Measurements from ENCODE around the gene ARMCX2. TPM values are rescaled to one million over a fixed set of nuclear protein-coding genes. Genes with fewer than 3 reads are reported as not detected.

The ARMCX2 gene
- total and polyA plus RNA-seq, 2 donors (not counting 1 experiment from before 2014, with no cell fraction given) = 8.7 to 24.0 TPM

DNA sequence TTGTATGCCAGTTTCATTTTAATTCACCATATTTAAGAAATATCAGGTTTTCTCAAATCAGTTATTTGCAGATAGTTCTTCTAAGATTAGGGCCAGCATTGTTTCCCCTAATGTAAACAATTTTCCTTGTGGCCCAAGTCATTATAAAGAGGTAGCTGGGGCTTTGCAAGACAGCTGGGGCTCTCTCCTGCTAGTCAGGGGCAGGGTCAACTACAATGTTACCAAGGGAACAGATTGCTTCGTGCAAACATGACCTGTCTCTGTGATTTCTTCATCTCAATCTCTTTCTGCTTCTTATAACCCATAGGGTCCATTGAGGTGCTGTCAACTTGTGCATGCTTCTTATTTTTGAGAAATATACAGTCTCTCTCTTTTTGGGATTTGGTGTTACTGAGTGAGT lies 53.9 kb downstream of the ARMCX2 start:
- TF ChIP-seq, protein P1, sequence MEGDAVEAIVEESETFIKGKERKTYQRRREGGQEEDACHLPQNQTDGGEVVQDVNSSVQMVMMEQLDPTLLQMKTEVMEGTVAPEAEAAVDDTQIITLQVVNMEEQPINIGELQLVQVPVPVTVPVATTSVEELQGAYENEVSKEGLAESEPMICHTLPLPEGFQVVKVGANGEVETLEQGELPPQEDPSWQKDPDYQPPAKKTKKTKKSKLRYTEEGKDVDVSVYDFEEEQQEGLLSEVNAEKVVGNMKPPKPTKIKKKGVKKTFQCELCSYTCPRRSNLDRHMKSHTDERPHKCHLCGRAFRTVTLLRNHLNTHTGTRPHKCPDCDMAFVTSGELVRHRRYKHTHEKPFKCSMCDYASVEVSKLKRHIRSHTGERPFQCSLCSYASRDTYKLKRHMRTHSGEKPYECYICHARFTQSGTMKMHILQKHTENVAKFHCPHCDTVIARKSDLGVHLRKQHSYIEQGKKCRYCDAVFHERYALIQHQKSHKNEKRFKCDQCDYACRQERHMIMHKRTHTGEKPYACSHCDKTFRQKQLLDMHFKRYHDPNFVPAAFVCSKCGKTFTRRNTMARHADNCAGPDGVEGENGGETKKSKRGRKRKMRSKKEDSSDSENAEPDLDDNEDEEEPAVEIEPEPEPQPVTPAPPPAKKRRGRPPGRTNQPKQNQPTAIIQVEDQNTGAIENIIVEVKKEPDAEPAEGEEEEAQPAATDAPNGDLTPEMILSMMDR (IDR thresholded peaks at IDR 0.05) = no peak
- no peak for TF ChIP-seq EZH2 (IDR thresholded peaks at IDR 0.05; ENCODE audit: borderline replicate concordance, insufficient read depth, low read depth, low read length, poor library complexity, severe bottlenecking)
- H3K79me2 ChIP-seq (ENCODE audit: control insufficient read depth, insufficient read depth, low read length) = no peaks in the 10 kb centered on the region
- Mint-ChIP-seq H3K27ac (no peak overlapping the region), H3K9me3 (ENCODE audit: insufficient read depth) (no peaks in the 10 kb centered on the region), H3K27me3 (no peaks in the 10 kb centered on the region), H3K4me3 (no peak overlapping the region), H3K4me1 (no peaks in the 10 kb centered on the region)
- no peak overlapping the region for H3K4me2 ChIP-seq (replicated peaks; ENCODE audit: low read depth, low read length, poor library complexity, severe bottlenecking)
- no CpG with 5 or more reads among the region's 1 CpG for WGBS (ENCODE audit: insufficient coverage)
- H3K9ac ChIP-seq (ENCODE audit: low read length) = no peak overlapping the region
- DNase-seq (no peak), ATAC-seq (ENCODE audit: low read depth) (no peak)
- no peaks in the 10 kb centered on the region for H3K9me3 ChIP-seq (ENCODE audit: control extremely low read depth in 1 of 3, control insufficient read depth in 2 of 3, insufficient read depth in 1 of 3, low read length in 2 of 3)
- H3K4me1 ChIP-seq (ENCODE audit: control insufficient read depth in 2 of 2, insufficient read depth in 2 of 2, low read length in 2 of 2) = no peaks in the 10 kb centered on the region
- intact Hi-C loops (cut with micrococcal nuclease) = no loop called here
- no peak overlapping the region for H2AFZ ChIP-seq (ENCODE audit: insufficient read depth, low read depth, low read length, poor library complexity, severe bottlenecking)
- no peaks in the 10 kb centered on the region for H3K36me3 ChIP-seq (replicated peaks in 1 of 2; ENCODE audit: control extremely low read depth in 1 of 2, control insufficient read depth in 1 of 2, extremely low read depth in 1 of 2, insufficient read depth in 2 of 2, low read length in 1 of 2)
- no peak overlapping the region for H3K4me3 ChIP-seq (ENCODE audit: control extremely low read depth in 1 of 5, extremely low read depth in 1 of 5, insufficient read depth in 1 of 5, low read depth in 2 of 5, low read length in 4 of 5)
- no peak overlapping the region for H3K27ac ChIP-seq (ENCODE audit: low read length in 2 of 2)
- ChIA-PET POLR2A (no interaction called here), CTCF (no interaction called here)
- H3K27me3 ChIP-seq (replicated peaks in 1 of 4; ENCODE audit: control extremely low read depth in 1 of 4, control insufficient read depth in 3 of 4, insufficient read depth in 4 of 4, low read length in 3 of 4) = no peaks in the 10 kb centered on the region
- H4K20me1 ChIP-seq (ENCODE audit: control insufficient read depth, insufficient read depth, low read length, poor library complexity, severe bottlenecking) = no peaks in the 10 kb centered on the region

Small RNAs within 50 kb of the gene (small RNA-seq; reads per million reads assigned to genes)
- 0.76 reads per million for gene RNU6-30P (ENCODE audit: insufficient read length, low read depth, low replicate concordance)
- not detected for gene RNU6-587P (ENCODE audit: insufficient read length, low read depth, low replicate concordance)

Other genes with a start within 250 kb of the ARMCX2 start
- 6.7 and 8.2 TPM in 2 replicates for gene ARMCX4, start 174.4 kb downstream of the ARMCX2 start, total RNA-seq
- gene ARMCX4, start 174.4 kb downstream of the ARMCX2 start, polyA plus RNA-seq = 2.1 and 6.8 TPM in 2 replicates
- gene ARMCX1, start 109.3 kb downstream of the ARMCX2 start, total RNA-seq = 0.17 TPM in 2 replicates
- gene ARMCX1, start 109.3 kb downstream of the ARMCX2 start, polyA plus RNA-seq = 0.27 and 0.92 TPM in 2 replicates
- 48.2 and 51.6 TPM in 2 replicates for gene ARMCX6, start 41.9 kb downstream of the ARMCX2 start, total RNA-seq
- gene ARMCX6, start 41.9 kb downstream of the ARMCX2 start, polyA plus RNA-seq = 39.6 and 47.5 TPM in 2 replicates
- gene ARMCX3, start 36.7 kb downstream of the ARMCX2 start, total RNA-seq = 36.2 and 39.2 TPM in 2 replicates
- 16.9 and 31.3 TPM in 2 replicates for gene ARMCX3, start 36.7 kb downstream of the ARMCX2 start, polyA plus RNA-seq